OCI-LY7 (cell line): Measurements from ENCODE around the gene FOXK1. TPM values are rescaled to one million over a fixed set of nuclear protein-coding genes. Genes with fewer than 3 reads are reported as not detected.

Experiments
- BruUV-seq: library from RNA; stranded (reverse); fragments of 400-500 nt; replicated peaks from 2 replicates; lab custom pipeline; 2021; lab: Mats Ljungman, UMichigan
- CTCF ChIA-PET: fragments of 300-600 bp; sonication (Branson Sonifier 250); formaldehyde crosslinking; loops from one replicate; lab custom pipeline; 2022; ENCODE audit warnings: antibody characterized with exemption; ENCODE audit not compliant: unreplicated experiment; lab: Charles Lee
- POLR2A ChIA-PET: fragments of 300-600 bp; sonication (Branson Sonifier 250); formaldehyde crosslinking; loops from one replicate; lab custom pipeline; 2022; ENCODE audit warnings: antibody characterized with exemption; lab: Charles Lee
- DNase-seq: peaks from one replicate; pipeline ENCODE4 v3.0.0-alpha.2; 2015; ENCODE audit warnings: low spot score
- H2AFZ ChIP-seq: fragments of 200-600 bp; sonication (generic), shearing (Covaris generic); 2 replicates; pipeline ENCODE4 v1.6.1; 2014; ENCODE audit warnings: mild to moderate bottlenecking, antibody characterized with exemption, low read length, moderate library complexity
- H3K27ac ChIP-seq: fragments of 200-600 bp; sonication (generic); 2 replicates; pipeline ENCODE4 v1.5.1; 2014; ENCODE audit warnings: mixed run types, low read depth, mild to moderate bottlenecking, moderate library complexity, low read length, inconsistent platforms; ENCODE audit not compliant: poor library complexity, severe bottlenecking
- H3K36me3 ChIP-seq: fragments of 200-600 bp; sonication (generic); 2 replicates; pipeline ENCODE4 v1.6.1; 2014; ENCODE audit warnings: mild to moderate bottlenecking, antibody characterized with exemption, low read length, moderate library complexity, mixed read lengths; ENCODE audit not compliant: insufficient read depth
- H3K4me1 ChIP-seq: fragments of 200-600 bp; sonication (generic); 2 replicates; pipeline ENCODE4 v1.5.1; 2014; ENCODE audit warnings: mild to moderate bottlenecking, low read length; ENCODE audit not compliant: insufficient read depth, poor library complexity, severe bottlenecking
- H3K4me2 ChIP-seq: fragments of 200-600 bp; sonication (generic); 2 replicates; pipeline ENCODE4 v1.6.1; 2014; ENCODE audit warnings: mild to moderate bottlenecking, low read length
- H3K4me3 ChIP-seq: fragments of 200-600 bp; sonication (generic); 2 replicates; pipeline ENCODE4 v1.5.1; 2014; ENCODE audit warnings: mild to moderate bottlenecking, low read depth, low read length; ENCODE audit not compliant: poor library complexity, severe bottlenecking
- H3K79me2 ChIP-seq: fragments of 200-600 bp; sonication (generic); 2 replicates; pipeline ENCODE4 v1.6.1; 2016; ENCODE audit warnings: low read depth, mild to moderate bottlenecking, low read length, moderate library complexity, mixed read lengths; ENCODE audit not compliant: insufficient read depth
- H3K9me2 ChIP-seq: fragments of 200-600 bp; sonication (generic); 2 replicates; pipeline ENCODE4 v1.6.1; 2016; ENCODE audit warnings: mild to moderate bottlenecking, low read length, mixed read lengths; ENCODE audit not compliant: insufficient read depth
- H3K9me3 ChIP-seq: fragments of 200-600 bp; sonication (generic); 2 replicates; pipeline ENCODE4 v1.6.1; 2014; ENCODE audit warnings: mild to moderate bottlenecking, mixed run types, low read length, mixed read lengths
- H4K20me1 ChIP-seq: fragments of 200-600 bp; sonication (generic); 2 replicates; pipeline ENCODE4 v1.6.1; 2014; ENCODE audit warnings: mild to moderate bottlenecking, antibody characterized with exemption, low read length, moderate library complexity, mixed read lengths; ENCODE audit not compliant: insufficient read depth
- CTCF ChIP-seq: fragments of 200-600 bp; sonication (generic); conservative IDR thresholded peaks from 2 replicates; pipeline ENCODE4 v1.5.1; 2014; ENCODE audit warnings: mild to moderate bottlenecking, antibody characterized with exemption, low read length, moderate library complexity, mixed read lengths
- EZH2phosphoT487 ChIP-seq: fragments of 200-600 bp; sonication (generic); IDR thresholded peaks from 2 replicates; pipeline ENCODE4 v1.6.1; 2018; ENCODE audit warnings: low read depth, borderline replicate concordance, mild to moderate bottlenecking, mixed run types, antibody characterized with exemption, low read length, moderate library complexity, mixed read lengths
- intact Hi-C: fragments of 100-400 bp; cut with micrococcal nuclease; formaldehyde crosslinking; loops from one replicate; pipeline ENCODE4 v1.10.0; 2022; ENCODE audit not compliant: unreplicated experiment
- total RNA-seq, 2 experiments: library from RNA; depleted of rRNA in 1 of 2; stranded (reverse); fragments of >200 nt in 1 of 2; shearing (Covaris generic) in 1 of 2; gene quantifications; 2 replicates each; pipeline ENCODE4 v1.2.3, GENCODE V29; 2014 to 2022

Gene FOXK1
- total RNA-seq, 2 experiments from 2014 or later = 17.3 to 34.5 TPM

GRCh38 chr7:4733936-4734528 lies 51.9 kb downstream of the FOXK1 start:
- POLR2A ChIA-PET = no interaction called here
- H3K4me2 ChIP-seq = no peak overlapping the region
- no peak overlapping the region for H3K27ac ChIP-seq
- no TSS peak for BruUV-seq
- H3K4me3 ChIP-seq = no peak overlapping the region
- no peaks in the 10 kb centered on the region for H3K4me1 ChIP-seq
- no peaks in the 10 kb centered on the region for H3K9me2 ChIP-seq
- no peak overlapping the region for H2AFZ ChIP-seq
- H3K36me3 ChIP-seq = 0 out of 2 replicates have a peak, but pooled peaks cover 4% of the 10 kb centered on the region
- no peak for TF ChIP-seq CTCF
- no peak for TF ChIP-seq EZH2phosphoT487
- intact Hi-C loops = no loop called here
- no peak for DNase-seq
- H3K79me2 ChIP-seq = no peaks in the 10 kb centered on the region
- CTCF ChIA-PET = interaction anchor here (0.6 kb wide), 1 partner anchor 11 kb away, joined by 3 read pairs; no protein-coding TSS in a partner anchor
- no peaks in the 10 kb centered on the region for H4K20me1 ChIP-seq
- H3K9me3 ChIP-seq = no peaks in the 10 kb centered on the region

GRCh38 chr7:4734587-4735345 lies 52.7 kb downstream of the FOXK1 start:
- no peaks in the 10 kb centered on the region for H3K4me1 ChIP-seq
- intact Hi-C loops = no loop called here
- POLR2A ChIA-PET = no interaction called here

More at GRCh38 chr7:4734587-4735345, 52.7 kb downstream of the FOXK1 start:
- Histone ChIP-seq H3K4me2 (no peak overlapping the region), H3K79me2 (no peaks in the 10 kb centered on the region), H4K20me1 (no peaks in the 10 kb centered on the region), H3K9me2 (no peaks in the 10 kb centered on the region), H3K36me3 (0 out of 2 replicates have a peak, but pooled peaks cover 4% of the 10 kb centered on the region), H3K4me3 (no peak overlapping the region), H3K27ac (no peak overlapping the region), H3K9me3 (no peaks in the 10 kb centered on the region), H2AFZ (no peak overlapping the region)
- DNase-seq = no peak
- CTCF ChIA-PET = no interaction called here
- no TSS peak for BruUV-seq
- TF ChIP-seq CTCF (no peak), EZH2phosphoT487 (no peak)
